Measurements from ENCODE around the gene PRSS23.

- no peak for TF ChIP-seq POLR2A (IDR thresholded peaks at IDR 0.05)
- TF ChIP-seq CTCF (IDR thresholded peaks at IDR 0.05), result no peak
These were observed 7.0 kb downstream of the PRSS23 start for GRCh38 chr11:86807360-86807759.

All from testis (tissue), 2 donors.